ENCODE data around the gene CDH22. TPM values are rescaled to one million over a fixed set of nuclear protein-coding genes. Genes with fewer than 3 reads are reported as not detected.

Gene CDH22
- total and polyA plus RNA-seq, 9 of the 15 experiments (the other 6 are each of a cell fraction or from before 2014, with no cell fraction given), result 0.07 to 0.08 TPM; not detected in 7

- 75% methylated on average over 12 of the region's 13 CpGs for WGBS (ENCODE audit: insufficient coverage, low coverage, missing lambda C conversion rate)
- no peak for DNase-seq (ENCODE audit: extremely low read depth in 1 of 4, low spot score in 3 of 4)
- POLR2A ChIA-PET, result interaction anchor here (0.6 kb wide), 1 partner anchor 452 kb away, joined by 3 read pairs; no protein-coding TSS in a partner anchor
- no peak for TF ChIP-seq CTCFL (IDR thresholded peaks at IDR 0.05; ENCODE audit: borderline replicate concordance, insufficient read depth, low read depth, low read length, poor library complexity, severe bottlenecking)
- TF ChIP-seq, protein P1, sequence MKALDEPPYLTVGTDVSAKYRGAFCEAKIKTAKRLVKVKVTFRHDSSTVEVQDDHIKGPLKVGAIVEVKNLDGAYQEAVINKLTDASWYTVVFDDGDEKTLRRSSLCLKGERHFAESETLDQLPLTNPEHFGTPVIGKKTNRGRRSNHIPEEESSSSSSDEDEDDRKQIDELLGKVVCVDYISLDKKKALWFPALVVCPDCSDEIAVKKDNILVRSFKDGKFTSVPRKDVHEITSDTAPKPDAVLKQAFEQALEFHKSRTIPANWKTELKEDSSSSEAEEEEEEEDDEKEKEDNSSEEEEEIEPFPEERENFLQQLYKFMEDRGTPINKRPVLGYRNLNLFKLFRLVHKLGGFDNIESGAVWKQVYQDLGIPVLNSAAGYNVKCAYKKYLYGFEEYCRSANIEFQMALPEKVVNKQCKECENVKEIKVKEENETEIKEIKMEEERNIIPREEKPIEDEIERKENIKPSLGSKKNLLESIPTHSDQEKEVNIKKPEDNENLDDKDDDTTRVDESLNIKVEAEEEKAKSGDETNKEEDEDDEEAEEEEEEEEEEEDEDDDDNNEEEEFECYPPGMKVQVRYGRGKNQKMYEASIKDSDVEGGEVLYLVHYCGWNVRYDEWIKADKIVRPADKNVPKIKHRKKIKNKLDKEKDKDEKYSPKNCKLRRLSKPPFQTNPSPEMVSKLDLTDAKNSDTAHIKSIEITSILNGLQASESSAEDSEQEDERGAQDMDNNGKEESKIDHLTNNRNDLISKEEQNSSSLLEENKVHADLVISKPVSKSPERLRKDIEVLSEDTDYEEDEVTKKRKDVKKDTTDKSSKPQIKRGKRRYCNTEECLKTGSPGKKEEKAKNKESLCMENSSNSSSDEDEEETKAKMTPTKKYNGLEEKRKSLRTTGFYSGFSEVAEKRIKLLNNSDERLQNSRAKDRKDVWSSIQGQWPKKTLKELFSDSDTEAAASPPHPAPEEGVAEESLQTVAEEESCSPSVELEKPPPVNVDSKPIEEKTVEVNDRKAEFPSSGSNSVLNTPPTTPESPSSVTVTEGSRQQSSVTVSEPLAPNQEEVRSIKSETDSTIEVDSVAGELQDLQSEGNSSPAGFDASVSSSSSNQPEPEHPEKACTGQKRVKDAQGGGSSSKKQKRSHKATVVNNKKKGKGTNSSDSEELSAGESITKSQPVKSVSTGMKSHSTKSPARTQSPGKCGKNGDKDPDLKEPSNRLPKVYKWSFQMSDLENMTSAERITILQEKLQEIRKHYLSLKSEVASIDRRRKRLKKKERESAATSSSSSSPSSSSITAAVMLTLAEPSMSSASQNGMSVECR (CRISPR knock-in tag; IDR thresholded peaks at IDR 0.05), result no peak
- TF ChIP-seq POLR2B (IDR thresholded peaks at IDR 0.05; ENCODE audit: low read depth, partially characterized antibody), result peak; percentile 16
- peak; percentile 57 for TF ChIP-seq POLR2G (IDR thresholded peaks at IDR 0.05; ENCODE audit: low read depth, low read length)
- TF ChIP-seq SUPT5H (IDR thresholded peaks at IDR 0.05), result peak; percentile 33
- peak; percentile 16; the same call in 1 of the 2 replicates for TF ChIP-seq EGR1 (conservative IDR thresholded peaks at IDR 0.05)
- no peak for FAIRE-seq
- Histone ChIP-seq H4K20me1 (replicated peaks; ENCODE audit: control insufficient read depth, insufficient read depth, low read length) (peaks cover 32% of the 10 kb centered on the region), H3K27ac (ENCODE audit: extremely low read depth, low read depth, low read length) (no peak overlapping the region), H3K9me3 (replicated peaks; ENCODE audit: control insufficient read depth, insufficient read depth, low read depth, low read length) (no peaks in the 10 kb centered on the region), H3K4me3 (no peak overlapping the region), H3K4me1 (replicated peaks in 1 of 2; ENCODE audit: control insufficient read depth in 2 of 2, insufficient read depth in 2 of 2, low read length in 2 of 2) (peaks cover 0 to 29% of the 10 kb centered on the region in 2 experiments; a peak in 2 of 5 replicates), H2AFZ (ENCODE audit: low read depth, low read length) (no peak overlapping the region), H3K9ac (ENCODE audit: insufficient read depth in 1 of 2, low read depth in 2 of 2, low read length in 2 of 2) (no peak overlapping the region), H3K27me3 (ENCODE audit: control insufficient read depth in 2 of 2, insufficient read depth in 2 of 2, low read length in 2 of 2) (no peaks in the 10 kb centered on the region), H3K4me2 (ENCODE audit: insufficient read depth, low read length) (no peak overlapping the region), H3K79me2 (ENCODE audit: control insufficient read depth, insufficient read depth, low read length) (peaks cover 15% of the 10 kb centered on the region), H3K36me3 (ENCODE audit: control insufficient read depth, insufficient read depth, low read length) (peaks cover 70% of the 10 kb centered on the region; the same call in 2 of the 3 replicates), H3K9me1 (ENCODE audit: control insufficient read depth, insufficient read depth, low read length) (peaks cover 8% of the 10 kb centered on the region)
- CTCF ChIA-PET (ENCODE audit: low intra/inter-chr PET ratio), result no interaction called here
- no TSS peak for BruUV-seq (replicated peaks)
- intact Hi-C loops (cut with micrococcal nuclease), result no loop called here
- no peak for ATAC-seq
- in situ Hi-C loops (cut with MboI), result loop anchor here (10.0 kb wide), 1 partner anchor 318 kb away; no protein-coding TSS in a partner anchor
Observed at GRCh38 chr20:46357030-46357514, 48.8 kb upstream of the CDH22 start.
